Measurements from ENCODE around the gene DCDC1.

Gene DCDC1

DNA sequence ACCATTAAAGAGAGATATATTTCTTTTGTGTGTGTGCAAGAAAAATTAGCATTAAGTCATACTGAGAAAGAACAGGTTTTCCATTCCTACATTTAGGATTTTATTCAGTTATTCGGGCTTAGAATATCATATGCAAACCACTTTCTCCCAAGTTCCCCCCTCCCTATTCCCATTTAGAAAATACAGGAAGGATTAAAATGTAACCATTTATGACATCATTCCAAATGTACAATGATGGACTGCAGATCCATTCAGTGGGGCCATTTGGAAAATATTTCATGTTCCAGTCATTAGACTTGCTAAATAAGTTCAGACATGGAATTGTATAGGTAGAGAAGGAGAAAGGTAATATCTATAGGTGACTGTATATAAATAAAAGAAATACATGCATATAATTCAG, 554.8 kb downstream of the DCDC1 start:
- TF ChIP-seq, protein P1, sequence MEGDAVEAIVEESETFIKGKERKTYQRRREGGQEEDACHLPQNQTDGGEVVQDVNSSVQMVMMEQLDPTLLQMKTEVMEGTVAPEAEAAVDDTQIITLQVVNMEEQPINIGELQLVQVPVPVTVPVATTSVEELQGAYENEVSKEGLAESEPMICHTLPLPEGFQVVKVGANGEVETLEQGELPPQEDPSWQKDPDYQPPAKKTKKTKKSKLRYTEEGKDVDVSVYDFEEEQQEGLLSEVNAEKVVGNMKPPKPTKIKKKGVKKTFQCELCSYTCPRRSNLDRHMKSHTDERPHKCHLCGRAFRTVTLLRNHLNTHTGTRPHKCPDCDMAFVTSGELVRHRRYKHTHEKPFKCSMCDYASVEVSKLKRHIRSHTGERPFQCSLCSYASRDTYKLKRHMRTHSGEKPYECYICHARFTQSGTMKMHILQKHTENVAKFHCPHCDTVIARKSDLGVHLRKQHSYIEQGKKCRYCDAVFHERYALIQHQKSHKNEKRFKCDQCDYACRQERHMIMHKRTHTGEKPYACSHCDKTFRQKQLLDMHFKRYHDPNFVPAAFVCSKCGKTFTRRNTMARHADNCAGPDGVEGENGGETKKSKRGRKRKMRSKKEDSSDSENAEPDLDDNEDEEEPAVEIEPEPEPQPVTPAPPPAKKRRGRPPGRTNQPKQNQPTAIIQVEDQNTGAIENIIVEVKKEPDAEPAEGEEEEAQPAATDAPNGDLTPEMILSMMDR (conservative IDR thresholded peaks at IDR 0.05; ENCODE audit: low read depth, low read length): no peak
- no peak for DNase-seq (ENCODE audit: low read depth)
- H3K4me3 ChIP-seq (ENCODE audit: low read depth, low read length): no peak overlapping the region

Measured in choroid plexus epithelial cell (primary cell).